Bronchial epithelial cell (primary cell): ENCODE results near the gene TOB1. TPM values are rescaled to one million over a fixed set of nuclear protein-coding genes. Genes with fewer than 3 reads are reported as not detected.
A peak's percentile ranks its signal among the peaks of the same experiment; 100 is the strongest.

ENCODE experiments used
- DNase-seq: peaks from one replicate; pipeline ENCODE4 v3.0.0-alpha.2; 2010; ENCODE audit warnings: low read depth
- FAIRE-seq: peaks from 2 replicates; lab custom pipeline; 2011; peaks lifted over from hg19 to GRCh38; lab: Jason Lieb, UNC
- H3K27me3 ChIP-seq: 2 replicates; pipeline ENCODE4 v1.5.1; 2011; ENCODE audit warnings: low read length; ENCODE audit not compliant: control insufficient read depth, insufficient read depth
- H3K36me3 ChIP-seq: 2 replicates; pipeline ENCODE4 v1.5.1; 2011; ENCODE audit warnings: low read length; ENCODE audit not compliant: control insufficient read depth, insufficient read depth
- H3K4me3 ChIP-seq: 2 replicates; pipeline ENCODE4 v1.5.1; 2011; ENCODE audit warnings: mild to moderate bottlenecking, low read depth, low read length, control low read depth
- total RNA-seq: library from RNA; depleted of rRNA; stranded (reverse); fragments of >200 nt; gene quantifications from 2 replicates; pipeline ENCODE4 v1.2.1, GENCODE V29; 2014
- TF ChIP-seq, protein P1 (sequence below): IDR thresholded peaks from 2 replicates; pipeline ENCODE4 v1.5.1; 2011; ENCODE audit warnings: mild to moderate bottlenecking, moderate library complexity, low read length, control low read depth, inconsistent platforms; ENCODE audit not compliant: insufficient read depth, severe bottlenecking

Gene TOB1
- total RNA-seq, 1 donor from 2014 or later, result 11.6 TPM

DNA sequence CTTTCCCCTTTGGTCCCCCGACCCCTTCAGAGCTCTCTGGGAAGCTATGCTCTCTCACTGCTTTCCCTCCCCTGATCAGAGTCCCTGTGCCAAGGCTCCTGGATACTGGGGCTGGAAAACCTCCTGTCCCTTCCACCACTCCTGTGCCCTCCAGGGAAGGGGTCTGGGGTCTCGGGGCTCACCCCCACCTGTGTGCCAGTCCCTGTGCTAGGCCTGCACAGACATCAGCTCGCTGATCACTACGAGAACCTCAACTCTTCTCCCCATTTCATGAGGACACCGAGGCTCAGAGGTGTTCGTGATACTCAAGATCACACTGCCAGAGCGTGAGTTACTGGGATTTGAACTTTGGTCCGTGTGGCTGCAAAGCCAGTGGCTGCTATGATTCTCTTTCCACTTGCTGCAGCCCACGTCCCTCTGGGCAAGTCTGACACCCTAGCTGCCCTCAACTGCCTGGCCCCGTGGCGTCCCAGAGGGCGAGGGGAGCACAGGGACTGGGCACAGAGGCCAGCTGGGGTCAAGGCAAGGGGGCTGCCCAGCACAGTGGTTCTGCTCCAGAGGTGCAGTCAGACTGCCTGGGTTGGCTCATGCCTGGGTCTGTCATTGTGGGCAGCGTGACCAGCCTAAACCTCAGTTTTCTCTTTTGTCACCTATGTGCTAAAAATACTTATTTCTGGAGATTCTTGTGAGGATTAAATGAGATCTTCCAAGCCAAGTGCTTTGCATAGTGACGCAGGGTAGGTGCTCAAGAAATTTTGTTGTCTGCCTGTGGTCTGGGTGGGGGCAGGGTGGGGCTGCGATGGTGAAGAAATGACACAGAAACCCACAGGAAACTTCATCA is 43.8 kb upstream of the TOB1 start:
- TF ChIP-seq, protein P1, sequence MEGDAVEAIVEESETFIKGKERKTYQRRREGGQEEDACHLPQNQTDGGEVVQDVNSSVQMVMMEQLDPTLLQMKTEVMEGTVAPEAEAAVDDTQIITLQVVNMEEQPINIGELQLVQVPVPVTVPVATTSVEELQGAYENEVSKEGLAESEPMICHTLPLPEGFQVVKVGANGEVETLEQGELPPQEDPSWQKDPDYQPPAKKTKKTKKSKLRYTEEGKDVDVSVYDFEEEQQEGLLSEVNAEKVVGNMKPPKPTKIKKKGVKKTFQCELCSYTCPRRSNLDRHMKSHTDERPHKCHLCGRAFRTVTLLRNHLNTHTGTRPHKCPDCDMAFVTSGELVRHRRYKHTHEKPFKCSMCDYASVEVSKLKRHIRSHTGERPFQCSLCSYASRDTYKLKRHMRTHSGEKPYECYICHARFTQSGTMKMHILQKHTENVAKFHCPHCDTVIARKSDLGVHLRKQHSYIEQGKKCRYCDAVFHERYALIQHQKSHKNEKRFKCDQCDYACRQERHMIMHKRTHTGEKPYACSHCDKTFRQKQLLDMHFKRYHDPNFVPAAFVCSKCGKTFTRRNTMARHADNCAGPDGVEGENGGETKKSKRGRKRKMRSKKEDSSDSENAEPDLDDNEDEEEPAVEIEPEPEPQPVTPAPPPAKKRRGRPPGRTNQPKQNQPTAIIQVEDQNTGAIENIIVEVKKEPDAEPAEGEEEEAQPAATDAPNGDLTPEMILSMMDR, result no peak
- no peaks in the 10 kb centered on the region for H3K36me3 ChIP-seq
- DNase-seq (no peak), FAIRE-seq (no peak)
- no peak overlapping the region for H3K4me3 ChIP-seq
- no peaks in the 10 kb centered on the region for H3K27me3 ChIP-seq

DNA sequence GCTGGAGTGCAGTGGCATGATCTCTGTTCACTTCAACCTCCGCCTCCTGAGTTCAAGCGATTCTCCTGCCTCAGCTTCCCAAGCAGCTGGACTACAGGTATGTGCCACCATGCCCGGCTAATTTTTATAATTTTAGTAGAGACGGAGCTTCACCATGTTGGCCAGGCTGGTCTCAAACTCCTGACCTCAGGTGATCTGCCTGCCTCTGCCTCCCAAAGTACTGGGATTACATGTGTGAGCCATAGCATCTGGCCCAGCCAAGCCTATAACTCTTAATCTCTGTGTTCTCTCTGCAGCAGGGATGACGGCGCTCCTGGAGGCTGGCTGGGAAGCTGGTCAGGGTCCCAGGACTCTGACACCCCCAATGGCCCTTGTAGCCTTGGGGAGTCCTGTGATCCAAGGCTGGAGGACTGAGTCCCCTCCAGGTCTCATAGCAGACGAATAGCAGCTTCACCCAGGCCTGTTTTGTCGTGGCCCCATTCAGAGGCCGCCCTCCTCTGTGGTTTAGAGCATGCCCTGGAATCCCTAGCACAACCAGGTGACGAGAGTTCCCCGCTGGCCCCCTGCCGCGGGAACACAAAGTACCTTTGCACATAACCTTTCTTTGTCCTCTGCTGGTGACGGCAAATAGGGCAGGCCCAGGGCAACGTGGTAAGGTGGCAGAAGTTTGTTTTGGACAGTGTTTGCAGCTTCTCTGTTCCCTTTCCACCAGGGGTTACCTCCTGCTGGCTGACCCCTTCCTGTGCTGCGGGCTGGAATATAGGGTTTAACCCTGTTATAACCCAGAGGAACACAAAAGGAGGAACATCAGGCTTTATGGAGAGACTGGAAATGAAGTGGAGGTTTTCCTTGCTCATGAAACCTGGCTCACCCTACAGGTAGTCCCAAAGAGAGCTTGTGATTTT is 43.0 kb upstream of the TOB1 start:
- Histone ChIP-seq H3K4me3 (no peak overlapping the region), H3K36me3 (no peaks in the 10 kb centered on the region), H3K27me3 (no peaks in the 10 kb centered on the region)
- TF ChIP-seq, protein P1, result no peak
- DNase-seq (no peak), FAIRE-seq (no peak)

DNA sequence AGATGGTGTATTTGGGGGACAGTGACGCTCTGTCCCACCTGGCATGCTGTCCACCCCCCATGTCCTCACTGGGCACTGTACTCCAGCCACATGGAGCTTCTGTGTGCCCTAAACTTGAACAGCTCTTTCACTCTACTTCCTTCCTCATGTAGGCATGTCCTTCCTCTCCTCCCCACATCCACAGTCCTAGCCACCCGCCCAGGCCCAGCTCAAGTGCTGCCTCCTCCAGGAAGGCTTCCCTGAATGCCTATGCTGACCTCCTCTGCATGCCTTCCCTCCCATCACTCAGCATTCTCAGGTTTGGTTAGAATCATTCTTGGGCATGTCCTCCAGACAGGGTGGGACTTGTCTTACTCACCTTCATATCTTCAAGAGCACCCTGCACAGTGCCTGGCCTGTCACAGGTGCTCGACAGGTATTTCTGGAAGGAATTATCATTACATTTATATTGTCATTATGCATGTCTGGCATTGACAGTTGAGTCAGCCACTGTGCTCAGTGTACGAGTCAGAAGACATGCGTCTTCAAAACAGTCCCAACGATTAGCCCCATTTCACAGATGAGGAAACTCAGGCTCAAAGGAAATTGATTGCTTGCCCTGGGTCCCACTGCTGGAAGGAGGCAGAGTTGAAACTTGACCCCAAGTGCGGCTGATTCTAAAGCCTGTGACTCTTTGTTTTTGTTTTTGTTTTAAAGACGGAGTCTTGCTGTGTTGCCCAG is 42.1 kb upstream of the TOB1 start:
- FAIRE-seq, result no peak
- peak; percentile 69 for DNase-seq
- TF ChIP-seq, protein P1, result no peak
- Histone ChIP-seq H3K27me3 (no peaks in the 10 kb centered on the region), H3K36me3 (no peaks in the 10 kb centered on the region), H3K4me3 (no peak overlapping the region)

DNA sequence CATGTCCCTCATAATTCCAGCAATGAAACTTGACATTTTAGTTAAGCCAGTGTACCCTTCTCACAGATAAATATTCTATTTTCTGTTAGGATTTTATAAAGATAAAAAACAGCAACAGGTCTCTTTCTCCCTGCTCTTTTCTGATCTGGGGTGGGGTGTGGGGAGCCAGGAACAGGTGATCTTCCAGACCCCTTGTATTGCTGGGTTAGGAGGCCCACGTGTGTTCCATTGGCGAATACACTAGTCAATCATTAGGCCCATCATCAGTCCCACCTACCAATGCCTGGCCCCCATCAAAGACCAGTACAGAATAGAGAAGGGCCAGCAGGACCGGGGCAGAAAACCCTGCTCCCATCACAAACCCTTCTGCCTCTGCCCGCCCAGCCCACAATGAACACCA is 40.3 kb upstream of the TOB1 start:
- Histone ChIP-seq H3K4me3 (no peak overlapping the region), H3K36me3 (no peaks in the 10 kb centered on the region), H3K27me3 (no peaks in the 10 kb centered on the region)
- DNase-seq (no peak), FAIRE-seq (no peak)
- TF ChIP-seq, protein P1, result no peak

DNA sequence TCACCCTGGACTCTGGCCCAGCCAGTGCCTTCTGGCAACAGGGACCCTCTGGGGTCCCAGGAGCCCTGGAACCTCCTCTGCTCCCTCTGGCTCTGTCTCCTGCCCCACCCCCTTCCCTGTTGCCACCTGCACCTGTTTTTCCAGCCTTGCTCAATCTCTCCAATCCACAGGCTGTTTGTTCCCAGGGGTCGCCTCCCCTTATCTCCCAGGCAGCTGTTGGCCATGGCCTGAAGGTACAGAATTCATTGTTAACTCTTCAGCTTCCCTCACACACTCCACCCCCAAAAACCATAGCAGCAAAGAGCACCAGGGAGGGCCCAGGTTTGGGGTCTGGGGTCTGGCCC is 39.3 kb upstream of the TOB1 start:
- Histone ChIP-seq H3K4me3 (no peak overlapping the region), H3K27me3 (no peaks in the 10 kb centered on the region), H3K36me3 (no peaks in the 10 kb centered on the region)
- no peak for DNase-seq
- no peak for FAIRE-seq
- TF ChIP-seq, protein P1, result no peak
